Erythroblast (primary cell): ENCODE data around the gene NSUN3.

Source experiments
- GATA1 ChIP-seq: IDR thresholded peaks from 2 replicates; pipeline ENCODE4 v1.6.1; 2011; ENCODE audit warnings: low read depth, mild to moderate bottlenecking, control low read depth, low read length, moderate library complexity
- POLR2A ChIP-seq: IDR thresholded peaks from 2 replicates; pipeline ENCODE4 v1.6.1; 2011; ENCODE audit warnings: mild to moderate bottlenecking, low read length

DNA sequence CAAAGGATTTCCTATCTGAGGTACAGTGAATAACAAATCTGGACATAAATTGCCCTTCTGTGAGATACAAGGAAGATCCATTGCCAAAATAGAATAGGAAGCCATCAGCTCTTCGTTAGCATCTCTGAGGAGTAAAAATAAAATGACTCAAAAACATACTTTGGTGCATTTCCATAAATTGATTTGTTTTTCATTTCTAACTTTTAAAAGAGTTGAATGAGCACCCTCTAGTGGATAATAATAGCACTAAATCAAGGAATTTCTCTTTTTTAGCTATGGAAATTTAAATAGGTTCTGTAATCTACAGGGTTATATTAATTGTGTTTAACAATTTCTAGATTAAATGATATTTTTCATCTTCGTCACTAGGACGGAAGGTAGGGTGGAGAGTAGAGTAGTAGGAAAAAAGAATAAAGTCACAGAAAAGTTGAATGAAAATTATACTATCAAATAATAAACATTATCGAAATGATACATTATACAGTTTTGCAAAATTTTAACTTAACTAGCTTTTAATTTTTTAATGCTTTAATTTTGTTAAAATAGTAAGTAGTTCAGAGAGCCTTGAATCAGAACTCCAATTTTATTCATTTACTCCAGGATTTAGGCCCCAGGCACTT lies 6.4 kb downstream of the NSUN3 start:
- TF ChIP-seq POLR2A (no peak), GATA1 (no peak)
